ENCODE data around the gene TGM4.

GRCh38 chr3:44905446-44906157 is 31.2 kb downstream of the TGM4 start:
- no peak for TF ChIP-seq EZH2 (IDR thresholded peaks at IDR 0.05; ENCODE audit: borderline replicate concordance, low read length)
- TF ChIP-seq, protein P1, sequence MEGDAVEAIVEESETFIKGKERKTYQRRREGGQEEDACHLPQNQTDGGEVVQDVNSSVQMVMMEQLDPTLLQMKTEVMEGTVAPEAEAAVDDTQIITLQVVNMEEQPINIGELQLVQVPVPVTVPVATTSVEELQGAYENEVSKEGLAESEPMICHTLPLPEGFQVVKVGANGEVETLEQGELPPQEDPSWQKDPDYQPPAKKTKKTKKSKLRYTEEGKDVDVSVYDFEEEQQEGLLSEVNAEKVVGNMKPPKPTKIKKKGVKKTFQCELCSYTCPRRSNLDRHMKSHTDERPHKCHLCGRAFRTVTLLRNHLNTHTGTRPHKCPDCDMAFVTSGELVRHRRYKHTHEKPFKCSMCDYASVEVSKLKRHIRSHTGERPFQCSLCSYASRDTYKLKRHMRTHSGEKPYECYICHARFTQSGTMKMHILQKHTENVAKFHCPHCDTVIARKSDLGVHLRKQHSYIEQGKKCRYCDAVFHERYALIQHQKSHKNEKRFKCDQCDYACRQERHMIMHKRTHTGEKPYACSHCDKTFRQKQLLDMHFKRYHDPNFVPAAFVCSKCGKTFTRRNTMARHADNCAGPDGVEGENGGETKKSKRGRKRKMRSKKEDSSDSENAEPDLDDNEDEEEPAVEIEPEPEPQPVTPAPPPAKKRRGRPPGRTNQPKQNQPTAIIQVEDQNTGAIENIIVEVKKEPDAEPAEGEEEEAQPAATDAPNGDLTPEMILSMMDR (conservative IDR thresholded peaks at IDR 0.05 in 1 of 2, IDR thresholded peaks at IDR 0.05 in 1 of 2; ENCODE audit: extremely low read depth in 1 of 2, insufficient read depth in 1 of 2, low read depth in 1 of 2, low read length in 2 of 2): no peak
